Left cardiac atrium (tissue), 2 donors: ENCODE results near the gene UNC80. TPM values are rescaled to one million over a fixed set of nuclear protein-coding genes. Genes with fewer than 3 reads are reported as not detected.

Experiments
- total RNA-seq, 2 donors: library from RNA; stranded (reverse); fragmentation: NEBNext Ultra II Directional; extraction: Animal tissue kit (Norgen Biotek cat#: 25700); gene quantifications; one replicate each; pipeline ENCODE4 v1.2.1, GENCODE V29; 2021
- donor health status: DM: no; HTN: yes; CAD: no; lungs with severe emphysema.
- donor health status: DM: yes; HTN: yes; CAD: no.

UNC80 gene
- total RNA-seq, 2 donors from 2014 or later = 0.18 TPM; not detected in 1

Other genes with a start within 250 kb of the UNC80 start
- gene RPE, start 230.8 kb downstream of the UNC80 start, total RNA-seq = 10 to 100 TPM; 29.3 to 30.0 TPM